GM12878 (cell line): Measurements from ENCODE around the gene ST3GAL5. TPM values are rescaled to one million over a fixed set of nuclear protein-coding genes. Genes with fewer than 3 reads are reported as not detected.

Experiments
- CBFB ChIP-seq: IDR thresholded peaks from 2 replicates; pipeline ENCODE4 v1.6.1; 2016; ENCODE audit warnings: antibody characterized with exemption, low read depth
- DPF2 ChIP-seq: fragments of 450-650 bp; IDR thresholded peaks from 2 replicates; pipeline ENCODE4 v1.6.1; 2017; ENCODE audit warnings: mild to moderate bottlenecking
- FOXM1 ChIP-seq: IDR thresholded peaks from 2 replicates; pipeline ENCODE4 v1.6.1; 2012; ENCODE audit warnings: low read depth, mild to moderate bottlenecking, inconsistent platforms, low read length, moderate library complexity
- GATAD2B ChIP-seq: fragments of 450-650 bp; conservative IDR thresholded peaks from 2 replicates; pipeline ENCODE4 v1.6.1; 2017; ENCODE audit warnings: low read depth, mild to moderate bottlenecking, moderate library complexity
- MEF2B ChIP-seq: fragments of 450-650 bp; IDR thresholded peaks from 2 replicates; pipeline ENCODE4 v1.6.1; 2018; ENCODE audit warnings: mild to moderate bottlenecking, moderate library complexity; ENCODE audit not compliant: partially characterized antibody, poor library complexity, severe bottlenecking
- MTA2 ChIP-seq: fragments of 450-650 bp; IDR thresholded peaks from 2 replicates; pipeline ENCODE4 v1.6.1; 2016; ENCODE audit warnings: low read depth, mild to moderate bottlenecking, moderate library complexity
- MXI1 ChIP-seq: fragments of 150-350 bp; IDR thresholded peaks from 2 replicates; pipeline ENCODE4 v1.6.1; 2011; ENCODE audit warnings: low read depth, mild to moderate bottlenecking, inconsistent platforms, low read length, improper control_type of control experiment
- NBN ChIP-seq: fragments of 450-650 bp; IDR thresholded peaks from 2 replicates; pipeline ENCODE4 v1.6.1; 2016
- SMAD5 ChIP-seq: IDR thresholded peaks from 2 replicates; pipeline ENCODE4 v1.6.1; 2016; ENCODE audit warnings: antibody characterized with exemption, low read depth
- SP1 ChIP-seq: IDR thresholded peaks from one replicate; pipeline ENCODE4 v1.6.1; 2011; ENCODE audit warnings: low read depth, low read length
- SPI1 ChIP-seq: IDR thresholded peaks from 2 replicates; pipeline ENCODE4 v1.6.1; 2011; ENCODE audit warnings: low read depth, mild to moderate bottlenecking, low read length, moderate library complexity, borderline replicate concordance; ENCODE audit not compliant: insufficient read depth
- TARDBP ChIP-seq: IDR thresholded peaks from 2 replicates; pipeline ENCODE4 v1.6.1; 2016; ENCODE audit warnings: borderline replicate concordance
- polyA plus RNA-seq, 11 experiments: library from polyadenylated mRNA; depleted of rRNA in 4 of 11; unstranded in 6 of 11; stranded (reverse) in 5 of 11; fragments of >200 nt; fragmentation: Nextera tagmentation in 4 of 11; fragmentation: Illumina TruSeq in 1 of 11; extraction: Ambion mirVana in 4 of 11; extraction: Trizol in 1 of 11; gene quantifications; 1 replicate in 1 of 11; 2 replicates in 10 of 11; pipeline versions ENCODE4 v1.2.1 to v1.2.3, GENCODE V29; 2011 to 2016; ENCODE audit warnings: inconsistent platforms in 2 of 11, missing spikeins in 2 of 11, low read depth in 1 of 11
- total RNA-seq, 4 experiments: library from RNA; depleted of rRNA in 3 of 4; stranded (reverse); fragments of >200 nt in 3 of 4; fragmentation: Illumina TruSeq in 1 of 4; extraction: Trizol in 1 of 4; gene quantifications; 2 replicates each; pipeline versions ENCODE4 v1.2.1 to v1.2.3, GENCODE V29; 2013 to 2021
- TF ChIP-seq, protein P1 (sequence below): fragments of 450-650 bp; IDR thresholded peaks from 2 replicates; pipeline ENCODE4 v1.6.1; 2017; ENCODE audit warnings: mild to moderate bottlenecking, moderate library complexity
- TF ChIP-seq, protein P2 (sequence below), 3 experiments: IDR thresholded peaks in 2 of 3; conservative IDR thresholded peaks in 1 of 3; 2 replicates each; pipeline ENCODE4 v1.5.1; 2011; ENCODE audit warnings: low read depth in 3 of 3, low read length in 3 of 3, mild to moderate bottlenecking in 3 of 3, control low read depth in 2 of 3, moderate library complexity in 2 of 3, inconsistent platforms in 1 of 3, mixed read lengths in 1 of 3; ENCODE audit not compliant: control insufficient read depth in 2 of 3, insufficient read depth in 1 of 3; ENCODE audit errors: extremely low read depth in 1 of 3
- TF ChIP-seq, protein P3 (sequence below): IDR thresholded peaks from 2 replicates; pipeline ENCODE4 v1.6.1; 2011; ENCODE audit warnings: borderline replicate concordance, low read depth, mild to moderate bottlenecking, moderate library complexity, mixed read lengths, low read length; ENCODE audit not compliant: insufficient read depth; ENCODE audit errors: extremely low read length
- TF ChIP-seq, protein P4 (sequence below): IDR thresholded peaks from 2 replicates; pipeline ENCODE4 v1.6.1; 2011; ENCODE audit warnings: borderline replicate concordance, low read depth, mild to moderate bottlenecking, moderate library complexity, low read length; ENCODE audit not compliant: insufficient read depth, poor library complexity, severe bottlenecking
- TF ChIP-seq, protein P5 (sequence below): IDR thresholded peaks from 2 replicates; pipeline ENCODE4 v1.6.1; 2012; ENCODE audit warnings: improper control_type of control experiment, low read depth, low read length; ENCODE audit not compliant: insufficient replicate concordance

ST3GAL5 gene
- total and polyA plus RNA-seq, 10 of the 15 experiments (the other 5 are each of a cell fraction or from before 2014, with no cell fraction given): 5.2 to 60.9 (median 10.2) TPM

DNA sequence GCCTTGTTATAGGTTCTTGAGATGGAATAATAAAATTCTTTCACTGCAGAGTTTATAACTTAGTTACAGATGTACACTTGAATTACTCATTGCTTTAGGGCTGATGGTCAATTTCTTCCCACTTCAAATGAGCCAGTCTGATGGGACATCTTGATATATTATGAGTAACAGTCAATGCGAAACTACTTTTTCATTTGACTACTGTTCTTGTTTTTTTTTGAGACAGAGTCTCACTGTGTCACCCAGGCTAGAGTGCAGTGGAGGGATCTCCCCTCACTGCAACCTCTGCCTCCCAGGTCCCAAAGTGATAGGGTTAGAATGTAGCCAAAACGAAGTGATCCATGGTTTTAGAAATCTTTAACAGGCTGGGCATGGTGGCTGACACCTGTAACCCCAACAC lies 57.1 kb downstream of the ST3GAL5 start (continued):
- TF ChIP-seq, protein P1, sequence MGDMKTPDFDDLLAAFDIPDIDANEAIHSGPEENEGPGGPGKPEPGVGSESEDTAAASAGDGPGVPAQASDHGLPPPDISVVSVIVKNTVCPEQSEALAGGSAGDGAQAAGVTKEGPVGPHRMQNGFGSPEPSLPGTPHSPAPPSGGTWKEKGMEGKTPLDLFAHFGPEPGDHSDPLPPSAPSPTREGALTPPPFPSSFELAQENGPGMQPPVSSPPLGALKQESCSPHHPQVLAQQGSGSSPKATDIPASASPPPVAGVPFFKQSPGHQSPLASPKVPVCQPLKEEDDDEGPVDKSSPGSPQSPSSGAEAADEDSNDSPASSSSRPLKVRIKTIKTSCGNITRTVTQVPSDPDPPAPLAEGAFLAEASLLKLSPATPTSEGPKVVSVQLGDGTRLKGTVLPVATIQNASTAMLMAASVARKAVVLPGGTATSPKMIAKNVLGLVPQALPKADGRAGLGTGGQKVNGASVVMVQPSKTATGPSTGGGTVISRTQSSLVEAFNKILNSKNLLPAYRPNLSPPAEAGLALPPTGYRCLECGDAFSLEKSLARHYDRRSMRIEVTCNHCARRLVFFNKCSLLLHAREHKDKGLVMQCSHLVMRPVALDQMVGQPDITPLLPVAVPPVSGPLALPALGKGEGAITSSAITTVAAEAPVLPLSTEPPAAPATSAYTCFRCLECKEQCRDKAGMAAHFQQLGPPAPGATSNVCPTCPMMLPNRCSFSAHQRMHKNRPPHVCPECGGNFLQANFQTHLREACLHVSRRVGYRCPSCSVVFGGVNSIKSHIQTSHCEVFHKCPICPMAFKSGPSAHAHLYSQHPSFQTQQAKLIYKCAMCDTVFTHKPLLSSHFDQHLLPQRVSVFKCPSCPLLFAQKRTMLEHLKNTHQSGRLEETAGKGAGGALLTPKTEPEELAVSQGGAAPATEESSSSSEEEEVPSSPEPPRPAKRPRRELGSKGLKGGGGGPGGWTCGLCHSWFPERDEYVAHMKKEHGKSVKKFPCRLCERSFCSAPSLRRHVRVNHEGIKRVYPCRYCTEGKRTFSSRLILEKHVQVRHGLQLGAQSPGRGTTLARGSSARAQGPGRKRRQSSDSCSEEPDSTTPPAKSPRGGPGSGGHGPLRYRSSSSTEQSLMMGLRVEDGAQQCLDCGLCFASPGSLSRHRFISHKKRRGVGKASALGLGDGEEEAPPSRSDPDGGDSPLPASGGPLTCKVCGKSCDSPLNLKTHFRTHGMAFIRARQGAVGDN: no peak
- no peak for TF ChIP-seq TARDBP
- TF ChIP-seq SP1: no peak
- TF ChIP-seq SMAD5: no peak
- TF ChIP-seq, protein P2, sequence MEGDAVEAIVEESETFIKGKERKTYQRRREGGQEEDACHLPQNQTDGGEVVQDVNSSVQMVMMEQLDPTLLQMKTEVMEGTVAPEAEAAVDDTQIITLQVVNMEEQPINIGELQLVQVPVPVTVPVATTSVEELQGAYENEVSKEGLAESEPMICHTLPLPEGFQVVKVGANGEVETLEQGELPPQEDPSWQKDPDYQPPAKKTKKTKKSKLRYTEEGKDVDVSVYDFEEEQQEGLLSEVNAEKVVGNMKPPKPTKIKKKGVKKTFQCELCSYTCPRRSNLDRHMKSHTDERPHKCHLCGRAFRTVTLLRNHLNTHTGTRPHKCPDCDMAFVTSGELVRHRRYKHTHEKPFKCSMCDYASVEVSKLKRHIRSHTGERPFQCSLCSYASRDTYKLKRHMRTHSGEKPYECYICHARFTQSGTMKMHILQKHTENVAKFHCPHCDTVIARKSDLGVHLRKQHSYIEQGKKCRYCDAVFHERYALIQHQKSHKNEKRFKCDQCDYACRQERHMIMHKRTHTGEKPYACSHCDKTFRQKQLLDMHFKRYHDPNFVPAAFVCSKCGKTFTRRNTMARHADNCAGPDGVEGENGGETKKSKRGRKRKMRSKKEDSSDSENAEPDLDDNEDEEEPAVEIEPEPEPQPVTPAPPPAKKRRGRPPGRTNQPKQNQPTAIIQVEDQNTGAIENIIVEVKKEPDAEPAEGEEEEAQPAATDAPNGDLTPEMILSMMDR (IDR thresholded peaks at IDR 0.05 in 2 of 3, conservative IDR thresholded peaks at IDR 0.05 in 1 of 3; ENCODE audit: control insufficient read depth in 2 of 3, extremely low read depth in 1 of 3, insufficient read depth in 1 of 3, low read depth in 3 of 3, low read length in 3 of 3): no peak
- TF ChIP-seq, protein P3, sequence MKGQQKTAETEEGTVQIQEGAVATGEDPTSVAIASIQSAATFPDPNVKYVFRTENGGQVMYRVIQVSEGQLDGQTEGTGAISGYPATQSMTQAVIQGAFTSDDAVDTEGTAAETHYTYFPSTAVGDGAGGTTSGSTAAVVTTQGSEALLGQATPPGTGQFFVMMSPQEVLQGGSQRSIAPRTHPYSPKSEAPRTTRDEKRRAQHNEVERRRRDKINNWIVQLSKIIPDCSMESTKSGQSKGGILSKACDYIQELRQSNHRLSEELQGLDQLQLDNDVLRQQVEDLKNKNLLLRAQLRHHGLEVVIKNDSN: no peak
- TF ChIP-seq, protein P4, sequence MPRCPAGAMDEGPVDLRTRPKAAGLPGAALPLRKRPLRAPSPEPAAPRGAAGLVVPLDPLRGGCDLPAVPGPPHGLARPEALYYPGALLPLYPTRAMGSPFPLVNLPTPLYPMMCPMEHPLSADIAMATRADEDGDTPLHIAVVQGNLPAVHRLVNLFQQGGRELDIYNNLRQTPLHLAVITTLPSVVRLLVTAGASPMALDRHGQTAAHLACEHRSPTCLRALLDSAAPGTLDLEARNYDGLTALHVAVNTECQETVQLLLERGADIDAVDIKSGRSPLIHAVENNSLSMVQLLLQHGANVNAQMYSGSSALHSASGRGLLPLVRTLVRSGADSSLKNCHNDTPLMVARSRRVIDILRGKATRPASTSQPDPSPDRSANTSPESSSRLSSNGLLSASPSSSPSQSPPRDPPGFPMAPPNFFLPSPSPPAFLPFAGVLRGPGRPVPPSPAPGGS: no peak
- TF ChIP-seq SPI1: no peak
- TF ChIP-seq MEF2B: no peak
- TF ChIP-seq MTA2: peak; percentile 31; the same call in 1 of the 2 replicates
- TF ChIP-seq CBFB: no peak
- no peak for TF ChIP-seq GATAD2B
- no peak for TF ChIP-seq MXI1
- TF ChIP-seq, protein P5, sequence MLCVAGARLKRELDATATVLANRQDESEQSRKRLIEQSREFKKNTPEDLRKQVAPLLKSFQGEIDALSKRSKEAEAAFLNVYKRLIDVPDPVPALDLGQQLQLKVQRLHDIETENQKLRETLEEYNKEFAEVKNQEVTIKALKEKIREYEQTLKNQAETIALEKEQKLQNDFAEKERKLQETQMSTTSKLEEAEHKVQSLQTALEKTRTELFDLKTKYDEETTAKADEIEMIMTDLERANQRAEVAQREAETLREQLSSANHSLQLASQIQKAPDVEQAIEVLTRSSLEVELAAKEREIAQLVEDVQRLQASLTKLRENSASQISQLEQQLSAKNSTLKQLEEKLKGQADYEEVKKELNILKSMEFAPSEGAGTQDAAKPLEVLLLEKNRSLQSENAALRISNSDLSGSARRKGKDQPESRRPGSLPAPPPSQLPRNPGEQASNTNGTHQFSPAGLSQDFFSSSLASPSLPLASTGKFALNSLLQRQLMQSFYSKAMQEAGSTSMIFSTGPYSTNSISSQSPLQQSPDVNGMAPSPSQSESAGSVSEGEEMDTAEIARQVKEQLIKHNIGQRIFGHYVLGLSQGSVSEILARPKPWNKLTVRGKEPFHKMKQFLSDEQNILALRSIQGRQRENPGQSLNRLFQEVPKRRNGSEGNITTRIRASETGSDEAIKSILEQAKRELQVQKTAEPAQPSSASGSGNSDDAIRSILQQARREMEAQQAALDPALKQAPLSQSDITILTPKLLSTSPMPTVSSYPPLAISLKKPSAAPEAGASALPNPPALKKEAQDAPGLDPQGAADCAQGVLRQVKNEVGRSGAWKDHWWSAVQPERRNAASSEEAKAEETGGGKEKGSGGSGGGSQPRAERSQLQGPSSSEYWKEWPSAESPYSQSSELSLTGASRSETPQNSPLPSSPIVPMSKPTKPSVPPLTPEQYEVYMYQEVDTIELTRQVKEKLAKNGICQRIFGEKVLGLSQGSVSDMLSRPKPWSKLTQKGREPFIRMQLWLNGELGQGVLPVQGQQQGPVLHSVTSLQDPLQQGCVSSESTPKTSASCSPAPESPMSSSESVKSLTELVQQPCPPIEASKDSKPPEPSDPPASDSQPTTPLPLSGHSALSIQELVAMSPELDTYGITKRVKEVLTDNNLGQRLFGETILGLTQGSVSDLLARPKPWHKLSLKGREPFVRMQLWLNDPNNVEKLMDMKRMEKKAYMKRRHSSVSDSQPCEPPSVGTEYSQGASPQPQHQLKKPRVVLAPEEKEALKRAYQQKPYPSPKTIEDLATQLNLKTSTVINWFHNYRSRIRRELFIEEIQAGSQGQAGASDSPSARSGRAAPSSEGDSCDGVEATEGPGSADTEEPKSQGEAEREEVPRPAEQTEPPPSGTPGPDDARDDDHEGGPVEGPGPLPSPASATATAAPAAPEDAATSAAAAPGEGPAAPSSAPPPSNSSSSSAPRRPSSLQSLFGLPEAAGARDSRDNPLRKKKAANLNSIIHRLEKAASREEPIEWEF: no peak
- TF ChIP-seq DPF2: peak; percentile 27; the same call in 1 of the 2 replicates
- TF ChIP-seq NBN: peak; percentile 14; the same call in 1 of the 2 replicates
- TF ChIP-seq FOXM1: peak; percentile 36; the same call in 1 of the 2 replicates
